C4-2B (cell line): ENCODE data around the gene MTR.

Experiments used
- H3K27ac ChIP-seq: fragments of 450-650 bp; 2 replicates; pipeline ENCODE4 v1.5.1; 2017
- CTCF ChIP-seq: fragments of 450-650 bp; conservative IDR thresholded peaks from 2 replicates; pipeline ENCODE4 v1.5.1; 2017; ENCODE audit warnings: mild to moderate bottlenecking
- ZFX ChIP-seq: fragments of 450-650 bp; IDR thresholded peaks from 2 replicates; pipeline ENCODE4 v1.6.1; 2017

MTR gene

GRCh38 chr1:236774926-236775325, 20.2 kb upstream of the MTR start:
- H3K27ac ChIP-seq, result no peak overlapping the region
- TF ChIP-seq ZFX (no peak), CTCF (peak; percentile 52)

- no peak overlapping the region for H3K27ac ChIP-seq
- no peak for TF ChIP-seq CTCF
- no peak for TF ChIP-seq ZFX
These were observed 15.8 kb upstream of the MTR start for GRCh38 chr1:236779312-236779711.

GRCh38 chr1:236785477-236785876, 9.6 kb upstream of the MTR start:
- TF ChIP-seq ZFX (no peak), CTCF (no peak)

GRCh38 chr1:236786453-236786852, 8.6 kb upstream of the MTR start:
- TF ChIP-seq CTCF (no peak), ZFX (no peak)
- no peak overlapping the region for H3K27ac ChIP-seq

More at GRCh38 chr1:236785477-236785876, 9.6 kb upstream of the MTR start:
- H3K27ac ChIP-seq, result no peak overlapping the region

- peak overlapping the region; percentile 96 for H3K27ac ChIP-seq
- TF ChIP-seq ZFX, result no peak
- TF ChIP-seq CTCF, result no peak
These were observed 482 bp upstream of the MTR start for GRCh38 chr1:236794585-236795034.

- peak overlapping the region; percentile 96 for H3K27ac ChIP-seq
These were observed 920 bp downstream of the MTR start for GRCh38 chr1:236795757-236796667.

More at GRCh38 chr1:236795757-236796667, 920 bp downstream of the MTR start:
- TF ChIP-seq ZFX, result peak; percentile 13; the same call in 1 of the 2 replicates
- no peak for TF ChIP-seq CTCF
